HepG2 (cell line): ENCODE data around the gene NAV2. TPM values are rescaled to one million over a fixed set of nuclear protein-coding genes. Genes with fewer than 3 reads are reported as not detected.

Experiments
- MATR3 ChIP-seq: sonication (generic); formaldehyde crosslinking; IDR thresholded peaks from 2 replicates; pipeline ENCODE4 v1.4.0; 2020; ENCODE audit warnings: missing genetic modification reagents
- TBX2 ChIP-seq: sonication (generic); formaldehyde crosslinking; IDR thresholded peaks from 2 replicates; pipeline ENCODE4 v1.5.0; 2020; ENCODE audit warnings: missing genetic modification reagents, mild to moderate bottlenecking, borderline replicate concordance
- polyA plus RNA-seq, 8 experiments: library from polyadenylated mRNA; depleted of rRNA in 3 of 8; stranded (reverse) in 7 of 8; unstranded in 1 of 8; fragments of >200 nt; fragmentation: Illumina TruSeq in 4 of 8; extraction: Trizol in 4 of 8; gene quantifications; 2 replicates each; pipeline versions ENCODE4 v1.2.1 to v1.2.3, GENCODE V29; 2011 to 2016; ENCODE audit warnings: low read depth in 4 of 8, missing spikeins in 1 of 8, mixed read lengths in 1 of 8; ENCODE audit not compliant: insufficient read depth in 1 of 8
- total RNA-seq, 5 experiments: library from RNA; depleted of rRNA; stranded (reverse); fragments of >200 nt; fragmentation: Illumina TruSeq; extraction: Trizol; gene quantifications; 2 replicates each; pipeline ENCODE4 v1.2.3, GENCODE V29; 2016; ENCODE audit warnings: low read depth in 1 of 5
- TF ChIP-seq, protein P1 (sequence below): sonication (generic); formaldehyde crosslinking; IDR thresholded peaks from 2 replicates; pipeline ENCODE4 v1.4.0; 2020; ENCODE audit warnings: mild to moderate bottlenecking, low read depth, missing genetic modification reagents
- TF ChIP-seq, protein P2 (sequence below), 2 experiments: fragments of 450-650 bp in 1 of 2; sonication (generic) in 1 of 2; formaldehyde crosslinking in 1 of 2; IDR thresholded peaks; 2 replicates each; pipeline versions ENCODE4 v1.6.1 to v1.8.0; 2016 to 2022; ENCODE audit warnings: antibody characterized with exemption in 1 of 2, mild to moderate bottlenecking in 1 of 2, missing genetic modification reagents in 1 of 2
- TF ChIP-seq, protein P3 (sequence below): sonication (generic); formaldehyde crosslinking; IDR thresholded peaks from 2 replicates; pipeline ENCODE4 v1.4.0; 2020; ENCODE audit warnings: missing genetic modification reagents
- TF ChIP-seq, protein P4 (sequence below): sonication (generic); formaldehyde crosslinking; IDR thresholded peaks from 2 replicates; pipeline ENCODE4 v1.8.0; 2023; ENCODE audit warnings: mild to moderate bottlenecking, missing genetic modification reagents

Gene NAV2
- total and polyA plus RNA-seq, 2 of the 13 experiments (the other 11 are each of a cell fraction or from before 2014, with no cell fraction given): 9.3 to 34.6 TPM

DNA sequence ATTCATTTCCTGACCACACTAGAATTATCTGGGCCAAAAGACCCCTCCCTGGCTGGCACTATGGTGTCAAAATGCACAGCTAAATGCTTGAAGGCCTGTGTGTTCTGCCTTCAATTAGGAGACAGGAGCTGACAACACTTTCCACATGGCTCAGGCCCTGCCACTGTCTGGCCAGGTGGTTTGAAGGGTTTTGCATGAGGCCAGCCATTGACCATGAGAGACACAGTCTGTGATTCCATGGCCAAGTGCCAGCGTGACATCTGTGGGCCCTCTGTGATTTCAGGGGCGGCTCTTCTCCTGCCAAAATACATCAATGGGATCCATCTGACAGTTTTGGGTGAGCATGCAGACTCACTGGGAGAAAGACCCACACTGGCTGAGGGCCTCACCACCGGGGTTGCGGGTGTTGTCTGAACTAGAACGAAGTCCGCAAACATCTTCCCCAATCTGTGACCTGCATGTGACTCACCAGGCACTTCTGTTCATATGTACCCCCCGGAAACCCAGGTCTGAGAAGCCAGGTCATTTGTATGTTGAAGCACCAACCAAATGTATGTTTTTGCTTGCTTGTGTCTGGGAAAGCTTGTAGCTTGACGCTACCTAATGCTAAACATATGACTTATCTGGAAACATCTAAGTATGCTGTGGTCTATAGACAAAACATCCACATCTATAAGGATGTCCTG lies 20.7 kb upstream of the NAV2 start (continued):
- TF ChIP-seq, protein P1, sequence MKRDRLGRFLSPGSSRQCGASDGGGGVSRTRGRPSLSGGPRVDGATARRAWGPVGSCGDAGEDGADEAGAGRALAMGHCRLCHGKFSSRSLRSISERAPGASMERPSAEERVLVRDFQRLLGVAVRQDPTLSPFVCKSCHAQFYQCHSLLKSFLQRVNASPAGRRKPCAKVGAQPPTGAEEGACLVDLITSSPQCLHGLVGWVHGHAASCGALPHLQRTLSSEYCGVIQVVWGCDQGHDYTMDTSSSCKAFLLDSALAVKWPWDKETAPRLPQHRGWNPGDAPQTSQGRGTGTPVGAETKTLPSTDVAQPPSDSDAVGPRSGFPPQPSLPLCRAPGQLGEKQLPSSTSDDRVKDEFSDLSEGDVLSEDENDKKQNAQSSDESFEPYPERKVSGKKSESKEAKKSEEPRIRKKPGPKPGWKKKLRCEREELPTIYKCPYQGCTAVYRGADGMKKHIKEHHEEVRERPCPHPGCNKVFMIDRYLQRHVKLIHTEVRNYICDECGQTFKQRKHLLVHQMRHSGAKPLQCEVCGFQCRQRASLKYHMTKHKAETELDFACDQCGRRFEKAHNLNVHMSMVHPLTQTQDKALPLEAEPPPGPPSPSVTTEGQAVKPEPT (CRISPR knock-in tag): no peak
- no peak for TF ChIP-seq MATR3 (CRISPR knock-in tag)
- TF ChIP-seq, protein P2, sequence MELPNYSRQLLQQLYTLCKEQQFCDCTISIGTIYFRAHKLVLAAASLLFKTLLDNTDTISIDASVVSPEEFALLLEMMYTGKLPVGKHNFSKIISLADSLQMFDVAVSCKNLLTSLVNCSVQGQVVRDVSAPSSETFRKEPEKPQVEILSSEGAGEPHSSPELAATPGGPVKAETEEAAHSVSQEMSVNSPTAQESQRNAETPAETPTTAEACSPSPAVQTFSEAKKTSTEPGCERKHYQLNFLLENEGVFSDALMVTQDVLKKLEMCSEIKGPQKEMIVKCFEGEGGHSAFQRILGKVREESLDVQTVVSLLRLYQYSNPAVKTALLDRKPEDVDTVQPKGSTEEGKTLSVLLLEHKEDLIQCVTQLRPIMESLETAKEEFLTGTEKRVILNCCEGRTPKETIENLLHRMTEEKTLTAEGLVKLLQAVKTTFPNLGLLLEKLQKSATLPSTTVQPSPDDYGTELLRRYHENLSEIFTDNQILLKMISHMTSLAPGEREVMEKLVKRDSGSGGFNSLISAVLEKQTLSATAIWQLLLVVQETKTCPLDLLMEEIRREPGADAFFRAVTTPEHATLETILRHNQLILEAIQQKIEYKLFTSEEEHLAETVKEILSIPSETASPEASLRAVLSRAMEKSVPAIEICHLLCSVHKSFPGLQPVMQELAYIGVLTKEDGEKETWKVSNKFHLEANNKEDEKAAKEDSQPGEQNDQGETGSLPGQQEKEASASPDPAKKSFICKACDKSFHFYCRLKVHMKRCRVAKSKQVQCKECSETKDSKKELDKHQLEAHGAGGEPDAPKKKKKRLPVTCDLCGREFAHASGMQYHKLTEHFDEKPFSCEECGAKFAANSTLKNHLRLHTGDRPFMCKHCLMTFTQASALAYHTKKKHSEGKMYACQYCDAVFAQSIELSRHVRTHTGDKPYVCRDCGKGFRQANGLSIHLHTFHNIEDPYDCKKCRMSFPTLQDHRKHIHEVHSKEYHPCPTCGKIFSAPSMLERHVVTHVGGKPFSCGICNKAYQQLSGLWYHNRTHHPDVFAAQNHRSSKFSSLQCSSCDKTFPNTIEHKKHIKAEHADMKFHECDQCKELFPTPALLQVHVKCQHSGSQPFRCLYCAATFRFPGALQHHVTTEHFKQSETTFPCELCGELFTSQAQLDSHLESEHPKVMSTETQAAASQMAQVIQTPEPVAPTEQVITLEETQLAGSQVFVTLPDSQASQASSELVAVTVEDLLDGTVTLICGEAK (IDR thresholded peaks at IDR 0.05): no peak
- TF ChIP-seq, protein P2 (CRISPR knock-in tag; IDR thresholded peaks at IDR 0.05): no peak
- no peak for TF ChIP-seq TBX2 (CRISPR knock-in tag)
- TF ChIP-seq, protein P3, sequence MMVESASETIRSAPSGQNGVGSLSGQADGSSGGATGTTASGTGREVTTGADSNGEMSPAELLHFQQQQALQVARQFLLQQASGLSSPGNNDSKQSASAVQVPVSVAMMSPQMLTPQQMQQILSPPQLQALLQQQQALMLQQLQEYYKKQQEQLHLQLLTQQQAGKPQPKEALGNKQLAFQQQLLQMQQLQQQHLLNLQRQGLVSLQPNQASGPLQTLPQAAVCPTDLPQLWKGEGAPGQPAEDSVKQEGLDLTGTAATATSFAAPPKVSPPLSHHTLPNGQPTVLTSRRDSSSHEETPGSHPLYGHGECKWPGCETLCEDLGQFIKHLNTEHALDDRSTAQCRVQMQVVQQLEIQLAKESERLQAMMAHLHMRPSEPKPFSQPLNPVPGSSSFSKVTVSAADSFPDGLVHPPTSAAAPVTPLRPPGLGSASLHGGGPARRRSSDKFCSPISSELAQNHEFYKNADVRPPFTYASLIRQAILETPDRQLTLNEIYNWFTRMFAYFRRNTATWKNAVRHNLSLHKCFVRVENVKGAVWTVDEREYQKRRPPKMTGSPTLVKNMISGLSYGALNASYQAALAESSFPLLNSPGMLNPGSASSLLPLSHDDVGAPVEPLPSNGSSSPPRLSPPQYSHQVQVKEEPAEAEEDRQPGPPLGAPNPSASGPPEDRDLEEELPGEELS (CRISPR knock-in tag): no peak
- TF ChIP-seq, protein P4, sequence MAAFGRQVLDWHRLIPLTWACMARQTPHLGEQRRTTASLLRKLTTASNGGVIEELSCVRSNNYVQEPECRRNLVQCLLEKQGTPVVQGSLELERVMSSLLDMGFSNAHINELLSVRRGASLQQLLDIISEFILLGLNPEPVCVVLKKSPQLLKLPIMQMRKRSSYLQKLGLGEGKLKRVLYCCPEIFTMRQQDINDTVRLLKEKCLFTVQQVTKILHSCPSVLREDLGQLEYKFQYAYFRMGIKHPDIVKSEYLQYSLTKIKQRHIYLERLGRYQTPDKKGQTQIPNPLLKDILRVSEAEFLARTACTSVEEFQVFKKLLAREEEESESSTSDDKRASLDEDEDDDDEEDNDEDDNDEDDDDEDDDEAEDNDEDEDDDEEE: no peak
